HL-60 (cell line): ENCODE results near the gene LGALSL.
A peak's percentile ranks its signal among the peaks of the same experiment; 100 is the strongest.

Source experiments
- GABPA ChIP-seq: IDR thresholded peaks from 2 replicates; pipeline ENCODE4 v1.6.1; 2012; ENCODE audit warnings: low read depth
- POLR2AphosphoS5 ChIP-seq: IDR thresholded peaks from 2 replicates; pipeline ENCODE4 v1.6.1; 2012; ENCODE audit warnings: low read depth
- TF ChIP-seq, protein P1 (sequence below): IDR thresholded peaks from one replicate; pipeline ENCODE4 v1.5.1; 2011; ENCODE audit warnings: low read length, control low read depth, inconsistent platforms; ENCODE audit not compliant: insufficient read depth
- TF ChIP-seq, protein P2 (sequence below): IDR thresholded peaks from 2 replicates; pipeline ENCODE4 v1.6.1; 2012; ENCODE audit warnings: low read depth; ENCODE audit not compliant: insufficient replicate concordance

DNA sequence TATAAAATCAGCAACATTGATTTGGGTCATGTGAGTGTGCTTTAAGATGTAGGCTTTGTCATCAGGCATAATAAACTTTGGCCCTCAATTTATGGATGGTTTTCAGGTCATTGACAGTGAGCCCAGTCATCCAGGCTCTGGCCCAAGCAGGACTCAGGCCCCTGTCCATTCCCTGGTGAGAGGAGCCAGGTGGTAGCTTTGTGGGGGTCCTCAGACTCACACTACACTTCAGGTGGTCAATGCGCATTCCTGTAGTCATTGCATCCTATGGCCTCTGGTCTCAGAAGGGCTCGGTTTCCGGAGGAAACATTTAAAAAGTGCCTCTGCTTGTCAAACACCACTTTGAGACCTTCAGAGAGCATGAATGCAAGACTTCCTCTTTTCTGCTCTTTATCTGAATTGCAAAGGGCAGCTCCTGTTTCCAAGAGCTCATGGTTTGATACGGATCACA lies 20.2 kb downstream of the LGALSL start:
- TF ChIP-seq, protein P1, sequence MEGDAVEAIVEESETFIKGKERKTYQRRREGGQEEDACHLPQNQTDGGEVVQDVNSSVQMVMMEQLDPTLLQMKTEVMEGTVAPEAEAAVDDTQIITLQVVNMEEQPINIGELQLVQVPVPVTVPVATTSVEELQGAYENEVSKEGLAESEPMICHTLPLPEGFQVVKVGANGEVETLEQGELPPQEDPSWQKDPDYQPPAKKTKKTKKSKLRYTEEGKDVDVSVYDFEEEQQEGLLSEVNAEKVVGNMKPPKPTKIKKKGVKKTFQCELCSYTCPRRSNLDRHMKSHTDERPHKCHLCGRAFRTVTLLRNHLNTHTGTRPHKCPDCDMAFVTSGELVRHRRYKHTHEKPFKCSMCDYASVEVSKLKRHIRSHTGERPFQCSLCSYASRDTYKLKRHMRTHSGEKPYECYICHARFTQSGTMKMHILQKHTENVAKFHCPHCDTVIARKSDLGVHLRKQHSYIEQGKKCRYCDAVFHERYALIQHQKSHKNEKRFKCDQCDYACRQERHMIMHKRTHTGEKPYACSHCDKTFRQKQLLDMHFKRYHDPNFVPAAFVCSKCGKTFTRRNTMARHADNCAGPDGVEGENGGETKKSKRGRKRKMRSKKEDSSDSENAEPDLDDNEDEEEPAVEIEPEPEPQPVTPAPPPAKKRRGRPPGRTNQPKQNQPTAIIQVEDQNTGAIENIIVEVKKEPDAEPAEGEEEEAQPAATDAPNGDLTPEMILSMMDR = no peak
- TF ChIP-seq, protein P2, sequence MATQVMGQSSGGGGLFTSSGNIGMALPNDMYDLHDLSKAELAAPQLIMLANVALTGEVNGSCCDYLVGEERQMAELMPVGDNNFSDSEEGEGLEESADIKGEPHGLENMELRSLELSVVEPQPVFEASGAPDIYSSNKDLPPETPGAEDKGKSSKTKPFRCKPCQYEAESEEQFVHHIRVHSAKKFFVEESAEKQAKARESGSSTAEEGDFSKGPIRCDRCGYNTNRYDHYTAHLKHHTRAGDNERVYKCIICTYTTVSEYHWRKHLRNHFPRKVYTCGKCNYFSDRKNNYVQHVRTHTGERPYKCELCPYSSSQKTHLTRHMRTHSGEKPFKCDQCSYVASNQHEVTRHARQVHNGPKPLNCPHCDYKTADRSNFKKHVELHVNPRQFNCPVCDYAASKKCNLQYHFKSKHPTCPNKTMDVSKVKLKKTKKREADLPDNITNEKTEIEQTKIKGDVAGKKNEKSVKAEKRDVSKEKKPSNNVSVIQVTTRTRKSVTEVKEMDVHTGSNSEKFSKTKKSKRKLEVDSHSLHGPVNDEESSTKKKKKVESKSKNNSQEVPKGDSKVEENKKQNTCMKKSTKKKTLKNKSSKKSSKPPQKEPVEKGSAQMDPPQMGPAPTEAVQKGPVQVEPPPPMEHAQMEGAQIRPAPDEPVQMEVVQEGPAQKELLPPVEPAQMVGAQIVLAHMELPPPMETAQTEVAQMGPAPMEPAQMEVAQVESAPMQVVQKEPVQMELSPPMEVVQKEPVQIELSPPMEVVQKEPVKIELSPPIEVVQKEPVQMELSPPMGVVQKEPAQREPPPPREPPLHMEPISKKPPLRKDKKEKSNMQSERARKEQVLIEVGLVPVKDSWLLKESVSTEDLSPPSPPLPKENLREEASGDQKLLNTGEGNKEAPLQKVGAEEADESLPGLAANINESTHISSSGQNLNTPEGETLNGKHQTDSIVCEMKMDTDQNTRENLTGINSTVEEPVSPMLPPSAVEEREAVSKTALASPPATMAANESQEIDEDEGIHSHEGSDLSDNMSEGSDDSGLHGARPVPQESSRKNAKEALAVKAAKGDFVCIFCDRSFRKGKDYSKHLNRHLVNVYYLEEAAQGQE = no peak
- TF ChIP-seq POLR2AphosphoS5 = no peak
- 0 out of 2 replicates have a peak, but pooled peaks have one; percentile 17 for TF ChIP-seq GABPA
